Measurements from ENCODE around the gene USP25. TPM values are rescaled to one million over a fixed set of nuclear protein-coding genes. Genes with fewer than 3 reads are reported as not detected.

The USP25 gene
- polyA plus RNA-seq, 3 donors from 2014 or later: 9.6 to 12.1 (median 9.8) TPM

DNA sequence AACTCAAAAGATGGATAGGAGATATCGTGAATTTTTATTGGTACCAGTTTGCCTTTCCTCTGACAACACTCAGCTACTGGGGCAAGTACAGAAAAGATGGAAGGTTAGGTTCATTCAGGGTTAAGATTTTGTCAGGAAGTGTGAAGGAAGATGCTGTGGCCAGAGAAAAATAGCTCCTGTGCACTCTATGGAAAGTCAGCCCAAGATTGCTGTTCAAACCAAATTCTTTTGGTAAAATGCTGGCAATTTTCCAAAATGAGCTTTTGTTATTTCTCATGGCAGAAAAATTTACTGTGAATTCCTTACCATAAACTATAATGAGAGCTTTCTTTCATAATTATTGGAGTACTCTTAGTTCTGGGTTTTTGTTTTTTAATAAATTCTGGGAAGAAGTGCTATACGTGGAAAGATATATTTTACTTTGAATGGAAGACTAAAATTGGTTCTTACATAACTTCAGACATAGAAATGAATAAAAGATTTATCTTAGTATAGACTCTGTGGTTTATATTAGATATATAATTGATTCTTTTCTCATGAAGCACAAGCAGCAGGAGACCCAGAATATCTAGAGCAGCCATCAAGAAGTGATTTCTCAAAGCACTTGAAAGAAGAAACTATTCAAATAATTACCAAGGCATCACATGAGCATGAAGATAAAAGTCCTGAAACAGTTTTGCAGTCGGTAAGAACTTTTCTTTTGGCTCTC, 112.2 kb downstream of the USP25 start:
- peaks cover 0 to 4% (median 0%) of the 10 kb centered on the region in 3 donors for H3K36me3 Mint-ChIP-seq
- H3K27ac Mint-ChIP-seq: no peak overlapping the region
- no peaks in the 10 kb centered on the region for H3K27me3 Mint-ChIP-seq (ENCODE audit: low read depth in 3 of 3)
- peaks cover 1 to 10% of the 10 kb centered on the region in 2 donors for H3K4me1 Mint-ChIP-seq
- no peak for DNase-seq
- H3K4me3 Mint-ChIP-seq: no peak overlapping the region
- H3K9me3 Mint-ChIP-seq: no peaks in the 10 kb centered on the region

- Mint-ChIP-seq H3K36me3 (peaks cover 0 to 4% (median 0%) of the 10 kb centered on the region in 3 donors), H3K27ac (no peak overlapping the region), H3K9me3 (no peaks in the 10 kb centered on the region), H3K4me3 (no peak overlapping the region), H3K4me1 (peaks cover 0 to 7% of the 10 kb centered on the region in 2 donors), H3K27me3 (ENCODE audit: low read depth in 3 of 3) (no peaks in the 10 kb centered on the region)
- no peak for DNase-seq
Measured at GRCh38 chr21:15842565-15842880, 112.7 kb downstream of the USP25 start.

GRCh38 chr21:15843766-15844165, 114.0 kb downstream of the USP25 start:
- DNase-seq: no peak
- Mint-ChIP-seq H3K4me3 (no peak overlapping the region), H3K27ac (peak overlapping the region in 3 of 6 donors; percentile 6 to 64 (median 14)), H3K9me3 (no peaks in the 10 kb centered on the region), H3K4me1 (no peaks in the 10 kb centered on the region), H3K27me3 (ENCODE audit: low read depth in 3 of 3) (no peaks in the 10 kb centered on the region), H3K36me3 (peaks cover 3 to 9% (median 8%) of the 10 kb centered on the region in 3 donors)

- Mint-ChIP-seq H3K27me3 (ENCODE audit: low read depth in 3 of 3) (no peaks in the 10 kb centered on the region), H3K4me1 (peaks cover 0 to 1% of the 10 kb centered on the region in 2 donors), H3K36me3 (peaks cover 3 to 8% (median 8%) of the 10 kb centered on the region in 3 donors), H3K9me3 (no peaks in the 10 kb centered on the region), H3K27ac (peak overlapping the region in 2 of 6 donors; percentile 5 to 13), H3K4me3 (no peak overlapping the region)
- DNase-seq: no peak
Measured at GRCh38 chr21:15848634-15849560, 119.1 kb downstream of the USP25 start.

GRCh38 chr21:15849927-15850326, 120.1 kb downstream of the USP25 start:
- peaks cover 11 to 15% (median 15%) of the 10 kb centered on the region in 3 donors for H3K36me3 Mint-ChIP-seq
- DNase-seq: no peak
- H3K27ac Mint-ChIP-seq: no peak overlapping the region
- H3K27me3 Mint-ChIP-seq (ENCODE audit: low read depth in 3 of 3): peaks cover 0 to 2% (median 0%) of the 10 kb centered on the region in 3 donors
- no peak overlapping the region for H3K4me3 Mint-ChIP-seq
- H3K9me3 Mint-ChIP-seq: no peaks in the 10 kb centered on the region
- peaks cover 0 to 1% of the 10 kb centered on the region in 2 donors for H3K4me1 Mint-ChIP-seq

- H3K9me3 Mint-ChIP-seq: no peaks in the 10 kb centered on the region
- H3K27me3 Mint-ChIP-seq (ENCODE audit: low read depth in 3 of 3): peaks cover 0 to 2% (median 0%) of the 10 kb centered on the region in 3 donors
- no peak overlapping the region for H3K27ac Mint-ChIP-seq
Measured at GRCh38 chr21:15850645-15851044, 120.9 kb downstream of the USP25 start.

DNA sequence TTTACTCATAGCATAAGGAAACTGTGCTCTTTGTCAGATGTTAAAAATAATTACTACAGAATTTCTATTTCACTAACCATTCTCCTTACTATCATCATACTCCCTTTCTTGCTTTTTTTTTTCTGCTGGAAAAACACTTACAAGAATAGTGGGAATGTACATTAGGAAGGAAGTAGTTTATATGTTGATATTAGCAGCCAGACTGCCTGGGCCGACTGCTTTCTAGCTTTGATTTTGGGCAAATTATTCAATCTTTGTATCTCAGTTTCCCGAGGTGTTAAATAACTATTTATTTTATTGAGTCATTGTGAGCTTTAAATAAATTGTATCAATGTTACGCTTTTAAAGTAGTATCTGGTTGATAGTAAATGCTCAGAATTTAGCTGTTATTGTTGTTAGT, 122.4 kb downstream of the USP25 start:
- H3K4me1 Mint-ChIP-seq: peaks cover 0 to 1% of the 10 kb centered on the region in 2 donors
- no peaks in the 10 kb centered on the region for H3K9me3 Mint-ChIP-seq
- DNase-seq: no peak
- no peak overlapping the region for H3K4me3 Mint-ChIP-seq
- peak overlapping the region in 1 of 6 donors; percentile 40 for H3K27ac Mint-ChIP-seq
- peaks cover 15 to 21% (median 17%) of the 10 kb centered on the region in 3 donors for H3K36me3 Mint-ChIP-seq
- peaks cover 0 to 2% (median 0%) of the 10 kb centered on the region in 3 donors for H3K27me3 Mint-ChIP-seq (ENCODE audit: low read depth in 3 of 3)

More at GRCh38 chr21:15850645-15851044, 120.9 kb downstream of the USP25 start:
- Mint-ChIP-seq H3K4me1 (peaks cover 0 to 1% of the 10 kb centered on the region in 2 donors), H3K36me3 (peaks cover 13 to 15% (median 15%) of the 10 kb centered on the region in 3 donors), H3K4me3 (no peak overlapping the region)
- no peak for DNase-seq

- Mint-ChIP-seq H3K4me1 (peaks cover 5 to 8% of the 10 kb centered on the region in 2 donors), H3K27ac (no peak overlapping the region), H3K4me3 (no peak overlapping the region), H3K9me3 (no peaks in the 10 kb centered on the region), H3K36me3 (peaks cover 15 to 20% (median 19%) of the 10 kb centered on the region in 3 donors), H3K27me3 (ENCODE audit: low read depth in 3 of 3) (peaks cover 0 to 2% (median 0%) of the 10 kb centered on the region in 3 donors)
- DNase-seq: no peak
Measured at GRCh38 chr21:15853126-15853525, 123.3 kb downstream of the USP25 start.

GRCh38 chr21:15856813-15857212, 127.0 kb downstream of the USP25 start:
- peaks cover 0 to 2% (median 0%) of the 10 kb centered on the region in 3 donors for H3K27me3 Mint-ChIP-seq (ENCODE audit: low read depth in 3 of 3)
- no peak overlapping the region for H3K4me3 Mint-ChIP-seq
- DNase-seq: no peak
- H3K36me3 Mint-ChIP-seq: peaks cover 14 to 23% (median 18%) of the 10 kb centered on the region in 3 donors
- no peak overlapping the region for H3K27ac Mint-ChIP-seq
- peaks cover 8 to 21% of the 10 kb centered on the region in 2 donors for H3K4me1 Mint-ChIP-seq
- H3K9me3 Mint-ChIP-seq: no peaks in the 10 kb centered on the region

DNA sequence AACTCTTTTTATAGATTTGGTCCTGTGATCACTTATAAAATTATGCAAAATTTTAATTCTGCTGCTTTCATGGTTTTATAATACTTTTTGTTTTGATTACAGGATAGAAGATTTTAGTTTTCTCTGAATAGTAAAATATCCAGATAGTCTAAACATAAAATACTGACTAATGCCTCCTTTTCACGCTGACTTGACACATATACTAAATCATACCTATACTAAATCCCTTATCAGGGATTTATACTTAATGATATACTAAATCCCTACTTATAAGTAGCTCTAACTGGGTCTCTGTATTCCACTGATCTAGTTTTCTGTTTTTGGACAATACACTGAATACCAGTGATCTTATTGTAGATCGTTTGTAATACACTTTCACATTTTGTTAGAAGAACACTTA, 128.0 kb downstream of the USP25 start:
- no peak overlapping the region for H3K4me3 Mint-ChIP-seq
- no peaks in the 10 kb centered on the region for H3K9me3 Mint-ChIP-seq
- H3K36me3 Mint-ChIP-seq: peaks cover 14 to 23% (median 18%) of the 10 kb centered on the region in 3 donors
- peaks cover 8 to 21% of the 10 kb centered on the region in 2 donors for H3K4me1 Mint-ChIP-seq
- peak overlapping the region; percentile 5 to 75 (median 58) for H3K27ac Mint-ChIP-seq
- H3K27me3 Mint-ChIP-seq (ENCODE audit: low read depth in 3 of 3): peaks cover 0 to 2% (median 0%) of the 10 kb centered on the region in 3 donors
- no peak for DNase-seq

DNA sequence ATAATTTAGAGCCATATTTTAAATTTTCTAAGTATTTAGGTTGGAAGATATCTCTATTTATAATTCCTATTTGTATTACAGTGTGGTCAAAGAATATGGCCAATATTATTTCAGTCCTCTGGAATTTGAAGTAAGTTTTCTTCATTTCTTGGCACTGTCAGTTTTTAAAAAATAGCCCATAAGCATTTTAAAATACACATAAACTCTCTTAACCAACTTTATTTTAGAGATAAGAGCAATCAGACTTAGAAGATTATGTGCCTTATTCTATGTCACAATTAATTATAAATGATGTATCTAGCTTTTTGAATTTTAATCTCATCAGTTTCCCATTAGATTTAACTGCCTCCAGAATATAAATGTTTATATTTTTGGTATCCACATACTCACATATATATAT, 130.8 kb downstream of the USP25 start:
- H3K36me3 Mint-ChIP-seq: peaks cover 11 to 19% (median 15%) of the 10 kb centered on the region in 3 donors
- H3K9me3 Mint-ChIP-seq: no peaks in the 10 kb centered on the region
- no peak for DNase-seq
- peaks cover 7 to 21% of the 10 kb centered on the region in 2 donors for H3K4me1 Mint-ChIP-seq
- no peak overlapping the region for H3K4me3 Mint-ChIP-seq
- H3K27ac Mint-ChIP-seq: no peak overlapping the region
- H3K27me3 Mint-ChIP-seq (ENCODE audit: low read depth in 3 of 3): no peaks in the 10 kb centered on the region

DNA sequence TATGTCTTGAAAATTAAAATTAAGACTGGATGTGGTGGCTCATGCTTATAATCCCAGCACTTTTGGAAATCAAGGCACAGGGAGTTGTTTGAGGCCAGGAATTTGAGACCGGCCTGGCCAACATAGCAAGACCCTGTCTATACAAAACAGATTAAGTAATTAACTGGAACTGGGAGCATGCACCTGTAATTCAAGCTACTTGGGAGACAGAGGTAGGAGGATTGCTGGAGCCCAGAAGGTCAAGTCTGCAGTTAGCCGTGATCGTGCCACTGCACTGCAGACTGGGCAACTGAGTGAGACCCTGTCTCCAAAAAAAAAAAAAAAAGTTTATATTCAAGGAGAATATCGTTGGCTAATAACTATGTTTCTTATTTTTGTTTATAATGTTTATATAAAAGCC, 139.2 kb downstream of the USP25 start:
- no peaks in the 10 kb centered on the region for H3K27me3 Mint-ChIP-seq (ENCODE audit: low read depth in 3 of 3)
- no peaks in the 10 kb centered on the region for H3K9me3 Mint-ChIP-seq
- no peaks in the 10 kb centered on the region for H3K4me1 Mint-ChIP-seq
- H3K4me3 Mint-ChIP-seq: no peak overlapping the region
- H3K27ac Mint-ChIP-seq: no peak overlapping the region
- no peak for DNase-seq
- H3K36me3 Mint-ChIP-seq: peaks cover 0 to 25% (median 13%) of the 10 kb centered on the region in 3 donors

GRCh38 chr21:15870819-15871218, 141.0 kb downstream of the USP25 start:
- Mint-ChIP-seq H3K27me3 (ENCODE audit: low read depth in 3 of 3) (peaks cover 0 to 3% (median under 1%) of the 10 kb centered on the region in 3 donors), H3K36me3 (peaks cover 13 to 33% (median 22%) of the 10 kb centered on the region in 3 donors), H3K9me3 (no peaks in the 10 kb centered on the region), H3K4me3 (no peak overlapping the region), H3K4me1 (no peaks in the 10 kb centered on the region), H3K27ac (no peak overlapping the region)
- DNase-seq: no peak

GRCh38 chr21:15872236-15872635, 142.5 kb downstream of the USP25 start:
- Mint-ChIP-seq H3K36me3 (peaks cover 19 to 37% (median 31%) of the 10 kb centered on the region in 3 donors), H3K9me3 (no peaks in the 10 kb centered on the region), H3K4me1 (no peaks in the 10 kb centered on the region), H3K27me3 (ENCODE audit: low read depth in 3 of 3) (peaks cover 0 to 3% (median 1%) of the 10 kb centered on the region in 3 donors), H3K27ac (no peak overlapping the region), H3K4me3 (no peak overlapping the region)
- DNase-seq: no peak
